Hepatocyte (in vitro differentiated cells): ENCODE results near the gene MPLKIP.

ENCODE experiments used
- EZH2 ChIP-seq: fragments of 200-600 bp; sonication (generic); IDR thresholded peaks from 2 replicates; pipeline ENCODE4 v1.6.1; 2016; ENCODE audit warnings: antibody characterized with exemption, mild to moderate bottlenecking, borderline replicate concordance
- EZH2phosphoT487 ChIP-seq: fragments of 200-600 bp; sonication (generic); IDR thresholded peaks from one replicate; pipeline ENCODE4 v1.6.1; 2018; ENCODE audit warnings: antibody characterized with exemption, mild to moderate bottlenecking, low read depth, moderate library complexity; ENCODE audit not compliant: unreplicated experiment, severe bottlenecking
- TF ChIP-seq, protein P1 (sequence below): fragments of 200-600 bp; sonication (generic); IDR thresholded peaks from 2 replicates; pipeline ENCODE4 v1.5.1; 2016; ENCODE audit warnings: antibody characterized with exemption, mild to moderate bottlenecking; ENCODE audit not compliant: poor library complexity

DNA sequence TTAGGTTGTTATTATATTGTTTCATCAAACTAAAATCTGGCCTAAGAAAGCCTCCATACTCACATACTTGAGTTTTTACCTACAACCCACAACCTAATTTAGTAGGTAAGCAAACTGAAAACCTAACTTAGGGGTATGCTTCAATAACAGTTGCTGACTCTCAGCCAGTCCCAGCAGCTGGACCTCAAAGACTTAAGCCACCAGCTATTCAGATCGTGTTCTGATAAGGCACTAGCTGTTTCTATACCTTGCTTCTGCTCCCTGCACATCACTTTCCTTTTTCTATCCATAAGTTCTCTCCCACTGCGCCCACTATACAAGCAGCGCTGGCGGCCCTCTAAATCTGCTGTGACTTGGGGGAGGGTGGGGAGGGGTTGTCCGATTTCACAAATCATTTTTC lies 42.6 kb upstream of the MPLKIP start:
- TF ChIP-seq, protein P1, sequence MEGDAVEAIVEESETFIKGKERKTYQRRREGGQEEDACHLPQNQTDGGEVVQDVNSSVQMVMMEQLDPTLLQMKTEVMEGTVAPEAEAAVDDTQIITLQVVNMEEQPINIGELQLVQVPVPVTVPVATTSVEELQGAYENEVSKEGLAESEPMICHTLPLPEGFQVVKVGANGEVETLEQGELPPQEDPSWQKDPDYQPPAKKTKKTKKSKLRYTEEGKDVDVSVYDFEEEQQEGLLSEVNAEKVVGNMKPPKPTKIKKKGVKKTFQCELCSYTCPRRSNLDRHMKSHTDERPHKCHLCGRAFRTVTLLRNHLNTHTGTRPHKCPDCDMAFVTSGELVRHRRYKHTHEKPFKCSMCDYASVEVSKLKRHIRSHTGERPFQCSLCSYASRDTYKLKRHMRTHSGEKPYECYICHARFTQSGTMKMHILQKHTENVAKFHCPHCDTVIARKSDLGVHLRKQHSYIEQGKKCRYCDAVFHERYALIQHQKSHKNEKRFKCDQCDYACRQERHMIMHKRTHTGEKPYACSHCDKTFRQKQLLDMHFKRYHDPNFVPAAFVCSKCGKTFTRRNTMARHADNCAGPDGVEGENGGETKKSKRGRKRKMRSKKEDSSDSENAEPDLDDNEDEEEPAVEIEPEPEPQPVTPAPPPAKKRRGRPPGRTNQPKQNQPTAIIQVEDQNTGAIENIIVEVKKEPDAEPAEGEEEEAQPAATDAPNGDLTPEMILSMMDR, result no peak
- TF ChIP-seq EZH2 (no peak), EZH2phosphoT487 (no peak)
